Activated CD4-positive, CD25-positive, alpha-beta regulatory T cell treated with anti-CD3 and anti-CD28 coated beads, Interleukin-2, amount 50 U/mL, for 16 hours (primary cell): ENCODE results near the gene STIM1.

Experiments
- DNase-seq: peaks from one replicate; pipeline ENCODE4 v3.0.0-alpha.2; 2020; ENCODE audit warnings: low read depth, low spot score

STIM1 gene

DNA sequence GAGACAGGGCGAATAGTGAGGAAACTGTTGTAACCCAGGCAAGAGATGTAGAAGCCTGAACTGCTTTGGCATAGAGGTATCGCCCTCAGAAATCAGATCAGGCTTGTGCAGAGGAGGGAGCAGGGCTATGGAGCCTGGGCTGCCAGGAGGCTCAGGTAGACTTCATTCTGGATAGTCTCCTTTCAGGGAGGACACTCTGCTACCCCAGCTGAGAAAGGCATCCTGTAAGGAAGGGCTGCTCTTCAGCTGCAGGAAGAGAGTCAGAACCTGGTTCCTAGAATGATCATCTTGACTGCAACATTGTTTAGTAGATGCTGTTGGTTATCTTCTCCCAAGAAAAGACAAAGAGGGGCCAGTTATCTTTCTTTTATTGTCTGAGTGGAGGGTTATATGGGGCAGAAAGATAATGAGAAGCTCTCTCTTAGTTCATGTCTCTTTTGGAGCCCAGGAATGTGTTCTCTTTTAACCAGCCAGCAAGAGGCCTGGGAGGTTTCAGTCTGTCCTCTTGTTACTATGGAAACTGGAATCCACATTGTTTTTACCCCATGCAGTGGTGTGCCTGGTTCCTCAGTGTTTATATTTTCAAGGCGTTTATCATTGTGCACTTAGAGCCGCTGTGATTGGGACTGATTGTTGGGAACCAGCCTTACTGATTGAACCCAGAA, 95.7 kb downstream of the STIM1 start:
- no peak for DNase-seq

DNA sequence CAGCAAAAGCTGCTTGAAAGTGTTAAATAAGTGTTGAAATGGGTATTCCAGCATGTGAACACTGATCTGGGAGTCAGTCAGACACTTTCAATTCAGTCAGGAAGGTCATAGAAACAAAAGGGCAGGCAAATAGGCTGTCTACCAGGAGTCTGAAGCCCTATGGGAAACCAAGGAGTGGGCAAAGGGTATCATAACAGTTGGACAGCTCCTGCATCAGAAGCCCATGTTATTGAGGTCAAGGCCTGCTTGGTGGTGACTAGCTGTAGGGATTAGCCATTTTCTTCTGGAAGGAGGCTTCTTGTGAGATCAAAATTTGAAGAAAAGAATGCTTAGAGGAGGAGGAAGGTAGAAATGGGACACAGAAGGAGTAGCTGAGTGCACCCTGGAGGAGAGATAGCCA, 97.3 kb downstream of the STIM1 start:
- no peak for DNase-seq

DNA sequence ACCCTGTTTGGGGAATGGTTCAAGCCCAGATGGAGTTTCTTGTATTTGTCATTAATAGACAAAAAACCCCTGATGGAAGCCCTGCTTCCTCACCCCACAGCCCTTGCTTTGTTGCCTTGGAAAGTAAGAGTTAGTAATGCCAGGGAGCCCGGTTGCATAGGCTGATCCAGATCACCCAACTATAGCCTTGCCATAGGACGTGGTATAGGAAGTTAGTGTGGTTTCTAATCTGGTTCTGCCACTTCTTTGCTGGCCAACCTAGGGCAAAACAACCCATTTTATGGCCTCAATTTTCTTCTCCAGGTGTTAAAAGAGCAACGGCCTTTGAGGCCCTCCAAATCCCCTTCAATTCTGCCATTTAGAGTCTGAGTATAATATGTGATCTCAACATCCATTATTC, 97.9 kb downstream of the STIM1 start:
- DNase-seq: no peak

DNA sequence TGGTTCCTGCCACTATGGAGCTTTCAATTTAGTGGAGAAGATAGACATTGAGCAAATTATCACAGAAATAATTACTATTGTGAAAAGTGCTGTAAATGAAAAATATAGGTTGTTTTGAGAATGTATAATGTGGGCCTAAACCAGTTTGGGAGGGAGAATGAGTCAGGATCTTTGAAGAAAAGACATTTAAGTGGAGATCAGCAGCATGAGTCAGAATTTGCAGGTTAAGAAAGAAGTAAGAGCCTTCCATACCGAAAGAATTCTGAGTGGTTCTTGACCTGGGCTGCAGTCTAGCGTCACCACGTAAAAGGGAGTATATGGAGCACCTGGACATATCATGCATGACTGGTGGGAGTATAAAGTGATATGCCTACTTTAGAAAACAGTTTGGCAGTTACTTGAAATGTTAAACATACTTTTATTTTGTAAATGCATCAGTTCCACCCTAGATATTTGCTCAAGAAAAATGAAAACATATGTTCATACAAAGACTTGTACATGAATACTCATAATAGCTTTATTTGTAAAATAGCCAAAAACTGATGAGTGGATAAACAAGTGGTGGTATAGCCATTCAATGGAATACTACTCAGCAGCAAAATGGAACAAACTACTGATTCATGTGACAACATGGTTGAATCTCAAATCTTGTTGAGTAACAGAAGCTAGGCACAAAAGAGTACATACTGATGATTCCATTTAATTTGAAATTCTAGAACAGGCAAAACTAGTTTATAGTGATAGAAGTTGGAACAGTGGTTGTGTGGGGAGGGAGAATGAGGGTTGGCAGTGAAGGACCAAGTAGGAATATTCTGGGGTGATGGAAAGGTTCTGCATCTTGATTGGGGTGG, 99.2 kb downstream of the STIM1 start:
- no peak for DNase-seq

DNA sequence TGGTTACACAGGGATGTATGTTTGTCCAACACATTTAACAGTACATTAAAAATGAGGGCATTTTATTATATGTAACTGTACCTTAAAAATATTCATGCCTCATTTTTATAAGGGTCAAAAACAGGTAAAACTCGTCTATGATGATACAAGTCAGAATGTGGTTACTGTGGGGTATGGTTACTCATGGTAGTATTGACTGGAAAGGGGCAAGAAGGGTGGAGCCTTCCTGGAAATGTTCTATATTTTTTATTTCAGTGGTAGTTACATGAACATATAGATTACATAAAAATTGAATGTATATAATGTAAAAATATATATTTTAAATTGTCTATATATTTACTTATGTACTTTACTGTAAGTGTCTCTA, 99.8 kb downstream of the STIM1 start:
- no peak for DNase-seq

DNA sequence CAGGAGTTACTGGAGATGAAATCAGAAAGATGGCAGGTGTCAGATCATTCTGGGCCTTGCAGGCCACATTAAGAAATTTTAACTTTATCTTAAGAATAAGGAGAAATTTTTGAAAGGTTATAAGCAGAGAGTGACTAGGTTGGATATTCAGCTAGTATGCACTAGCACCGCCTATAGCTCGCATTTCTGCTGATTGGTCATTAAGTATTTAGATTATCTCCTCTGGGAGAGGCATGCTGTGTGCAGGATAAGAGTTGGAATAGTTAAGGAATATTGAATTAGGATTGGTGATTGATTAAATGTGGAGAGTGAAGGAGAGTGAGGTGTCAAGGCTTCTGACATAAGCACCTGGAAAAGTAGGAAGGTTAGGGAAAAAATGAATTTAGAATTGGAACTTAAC, 100.6 kb downstream of the STIM1 start:
- DNase-seq: no peak

DNA sequence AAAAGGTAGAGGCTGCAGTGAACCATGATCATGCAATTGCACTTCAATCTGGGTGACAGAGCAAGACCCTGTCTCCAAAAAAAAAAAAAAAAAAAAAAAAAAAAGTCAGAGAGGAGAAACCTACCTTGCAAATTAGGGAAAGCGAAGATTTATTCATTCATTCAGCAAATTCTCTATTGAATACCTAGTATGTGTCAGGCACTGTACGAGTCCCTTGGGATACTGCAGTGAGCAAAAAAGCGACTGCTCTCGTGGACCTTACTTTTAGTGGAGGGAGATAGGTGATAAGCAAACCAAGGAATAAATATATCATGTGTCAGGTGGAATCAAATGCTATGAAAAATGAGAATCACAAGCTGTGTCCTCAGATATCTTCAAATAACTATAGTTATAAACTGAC, 101.3 kb downstream of the STIM1 start:
- DNase-seq: no peak

DNA sequence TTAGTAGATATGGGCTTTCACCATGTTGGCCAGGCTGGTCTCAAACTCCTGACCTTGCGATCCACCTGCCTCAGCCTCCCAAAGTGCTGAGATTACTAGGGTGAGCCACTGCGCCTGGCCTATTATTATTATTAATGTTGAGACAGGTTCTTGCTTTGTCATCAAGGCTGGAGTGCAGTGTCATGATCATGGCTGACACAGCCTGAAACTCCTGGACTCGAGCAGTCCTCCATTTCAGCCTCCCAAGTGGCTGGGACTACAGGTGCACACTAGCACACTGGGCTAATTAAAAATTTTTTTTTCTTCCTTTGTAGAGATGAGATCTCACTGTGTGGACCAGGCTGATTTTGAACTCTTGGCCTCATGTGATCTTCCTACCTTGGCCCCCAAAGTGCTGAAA, 102.0 kb downstream of the STIM1 start:
- no peak for DNase-seq

DNA sequence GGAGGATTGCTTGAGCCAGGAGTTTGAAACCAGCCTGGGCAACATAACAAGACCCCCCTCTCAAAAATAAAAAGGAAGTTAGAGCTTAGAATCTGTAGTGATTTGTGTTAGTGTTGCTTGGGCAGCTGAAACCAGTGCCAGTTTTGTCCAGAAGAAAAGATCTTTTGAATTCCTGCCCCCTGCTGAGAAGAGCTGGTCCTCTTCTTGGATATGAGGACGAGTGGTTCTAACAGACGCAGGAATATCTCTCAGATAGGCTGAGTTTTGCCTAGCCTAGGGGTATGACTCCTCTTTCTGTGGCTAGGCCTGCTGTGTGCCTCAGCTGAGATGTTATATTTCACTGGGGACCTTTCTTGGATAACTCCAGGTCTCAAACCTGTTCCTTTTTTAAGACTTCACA, 102.8 kb downstream of the STIM1 start:
- no peak for DNase-seq

DNA sequence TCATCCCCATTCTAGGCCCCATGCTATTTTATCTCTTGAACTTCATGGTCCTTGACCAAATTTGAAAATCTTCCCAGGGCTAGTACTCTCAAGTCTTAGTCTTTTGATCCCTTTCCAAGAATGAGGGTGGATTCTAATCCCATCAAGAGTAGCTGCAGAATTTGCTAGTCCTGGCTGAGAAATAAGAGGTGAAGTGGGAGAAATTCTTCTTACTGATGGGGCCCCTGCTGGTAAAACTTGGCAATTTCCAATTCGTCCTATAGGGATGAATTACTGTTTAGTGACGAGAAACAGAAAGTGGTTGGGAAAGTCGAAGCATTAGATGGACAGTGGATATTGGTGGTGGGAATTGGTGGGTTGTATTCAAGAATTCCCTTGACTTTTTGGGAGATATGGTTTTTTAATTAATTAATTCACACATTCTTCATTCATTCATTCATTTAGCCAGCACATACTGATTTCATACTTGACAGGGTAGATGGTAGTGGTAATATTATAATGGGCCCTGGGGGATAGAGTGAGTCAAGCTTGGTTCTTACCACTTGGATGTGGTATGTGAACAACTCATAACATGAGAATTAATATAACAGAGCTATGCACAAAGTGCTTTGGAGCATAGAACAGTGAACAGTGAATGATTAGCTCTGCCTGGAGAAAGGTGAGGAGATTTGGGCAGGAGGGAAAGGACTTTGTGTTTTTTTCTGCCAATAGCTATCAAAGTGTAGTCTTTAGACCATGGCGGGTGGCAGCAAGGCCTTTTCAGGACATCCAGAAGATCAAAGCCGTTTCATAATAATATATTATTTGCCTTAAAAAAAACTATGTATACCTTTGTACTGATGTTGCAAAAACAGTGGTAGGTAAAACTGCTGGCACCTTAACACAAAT, 103.8 kb downstream of the STIM1 start:
- DNase-seq: no peak

DNA sequence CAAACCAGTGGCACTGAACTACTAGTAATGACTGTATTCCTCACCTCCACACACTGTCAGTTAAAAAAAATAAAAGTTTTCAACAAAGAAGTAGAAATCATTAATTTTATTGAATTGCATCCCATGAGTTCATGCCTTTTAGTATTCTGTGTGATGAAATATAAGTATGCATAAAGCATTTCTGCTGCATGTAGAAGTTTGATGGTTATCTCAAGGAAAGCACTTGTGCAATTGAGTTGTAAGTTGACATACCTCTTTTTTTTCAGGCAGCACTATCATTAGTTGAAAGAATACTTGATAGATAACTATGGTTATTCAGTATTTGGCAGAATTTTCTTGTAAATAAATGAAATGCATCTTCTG, 104.4 kb downstream of the STIM1 start:
- DNase-seq: no peak

DNA sequence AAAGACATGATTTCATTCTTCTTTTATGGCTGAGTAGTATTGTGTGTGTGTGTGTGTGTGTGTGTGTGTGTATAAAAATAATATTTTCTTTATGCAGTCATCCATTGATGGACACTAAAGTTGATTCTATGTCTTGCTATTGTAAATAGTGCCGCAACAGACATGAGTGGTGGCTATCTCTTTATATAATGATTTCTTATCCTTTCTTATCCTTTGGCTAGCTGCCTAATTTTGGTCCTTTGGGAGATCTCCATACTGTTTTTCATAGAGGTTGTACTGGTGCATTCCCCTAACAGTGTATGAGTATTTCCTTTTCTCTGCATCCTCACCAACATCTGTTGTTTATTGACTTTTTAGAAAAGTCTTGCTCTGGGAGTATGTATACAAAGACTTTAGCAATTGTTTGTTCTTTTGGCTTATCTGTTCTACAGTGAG, 107.0 kb downstream of the STIM1 start:
- DNase-seq: no peak

DNA sequence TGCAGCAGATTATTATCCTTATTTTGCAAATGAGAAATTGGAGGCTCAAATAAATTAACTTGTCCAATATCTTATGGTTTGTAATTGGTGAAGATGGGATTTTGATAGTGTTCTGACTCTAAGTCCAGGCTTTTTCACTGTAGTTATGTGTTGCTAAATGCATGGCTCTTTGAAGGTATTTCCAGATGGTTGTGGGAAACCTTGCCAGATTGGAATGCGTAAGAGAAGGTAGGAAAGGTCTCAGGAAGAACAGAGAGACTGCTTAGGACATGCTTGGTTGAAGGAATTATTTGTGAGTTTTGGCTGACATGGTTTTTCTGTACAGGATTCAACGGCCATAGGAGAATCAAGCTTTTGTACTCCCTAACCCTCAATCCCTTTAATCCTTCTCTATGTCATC, 108.6 kb downstream of the STIM1 start:
- no peak for DNase-seq

DNA sequence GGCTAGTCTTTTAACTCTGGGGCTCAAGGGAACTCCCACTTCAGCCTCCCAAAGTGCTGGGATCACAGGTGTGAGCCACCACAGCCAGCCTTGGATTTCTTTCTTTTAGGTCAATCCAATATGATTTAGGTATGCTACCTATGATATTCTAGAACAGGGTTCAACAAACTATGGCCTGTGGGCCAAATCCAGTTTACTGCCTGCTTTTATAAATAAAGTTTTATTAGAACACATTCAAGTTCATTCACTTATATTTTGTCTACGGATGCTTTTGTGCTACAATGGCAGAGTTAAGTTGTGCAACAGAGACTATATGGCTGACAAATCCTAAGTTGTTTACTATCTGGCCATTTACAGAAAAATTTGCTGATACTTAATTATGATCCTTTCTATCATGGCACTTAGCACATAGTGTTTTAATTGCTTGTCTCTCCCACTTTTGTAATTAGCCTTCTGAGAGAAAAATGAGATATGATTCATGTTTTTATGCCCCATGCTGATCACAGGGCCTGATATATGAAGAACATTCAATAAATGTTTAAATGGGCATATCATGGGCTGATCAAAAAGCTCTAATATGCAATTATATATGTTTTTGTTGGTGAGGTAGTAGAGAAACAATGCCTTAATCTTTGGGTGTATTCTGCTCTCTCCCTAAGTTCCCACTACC, 109.6 kb downstream of the STIM1 start:
- DNase-seq: no peak

DNA sequence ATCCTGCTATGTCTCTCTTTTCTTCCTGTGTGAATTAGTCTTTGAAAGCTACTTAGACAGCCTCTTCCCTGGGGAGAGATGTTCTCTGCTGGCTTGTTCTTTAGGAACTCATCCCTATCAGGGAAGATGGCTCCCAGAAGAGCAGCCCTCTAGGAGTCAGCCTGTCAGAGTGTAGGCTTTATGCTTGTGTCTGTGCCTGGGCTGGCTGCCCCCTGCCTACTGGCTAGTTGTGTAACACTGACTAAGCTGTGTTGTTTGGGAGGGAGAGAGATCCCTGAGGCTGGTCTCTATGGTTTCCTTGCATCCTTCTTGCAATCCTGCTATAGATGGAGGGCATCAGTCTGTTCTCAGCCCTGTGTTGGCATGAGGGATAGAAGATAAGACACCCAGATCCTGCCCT, 112.2 kb downstream of the STIM1 start:
- no peak for DNase-seq

DNA sequence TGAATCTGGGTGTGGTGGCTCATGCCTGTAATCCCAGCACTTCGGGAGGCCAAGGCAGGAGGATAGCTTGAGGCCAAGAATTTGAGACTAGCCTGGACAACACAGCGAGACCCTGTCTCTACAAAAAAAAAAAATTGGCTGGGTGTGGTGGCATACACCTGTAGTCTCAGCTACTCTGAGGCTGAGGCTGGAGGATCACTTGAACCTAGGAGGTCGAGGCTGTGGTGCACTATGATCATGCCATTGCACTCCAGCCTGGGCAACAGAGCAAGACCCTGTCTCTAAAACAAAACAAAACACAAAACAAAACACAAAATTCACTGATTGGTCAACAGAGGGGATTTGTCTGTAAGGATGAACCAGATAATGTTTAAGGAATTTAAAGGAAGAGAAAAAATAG, 113.7 kb downstream of the STIM1 start:
- DNase-seq: no peak

DNA sequence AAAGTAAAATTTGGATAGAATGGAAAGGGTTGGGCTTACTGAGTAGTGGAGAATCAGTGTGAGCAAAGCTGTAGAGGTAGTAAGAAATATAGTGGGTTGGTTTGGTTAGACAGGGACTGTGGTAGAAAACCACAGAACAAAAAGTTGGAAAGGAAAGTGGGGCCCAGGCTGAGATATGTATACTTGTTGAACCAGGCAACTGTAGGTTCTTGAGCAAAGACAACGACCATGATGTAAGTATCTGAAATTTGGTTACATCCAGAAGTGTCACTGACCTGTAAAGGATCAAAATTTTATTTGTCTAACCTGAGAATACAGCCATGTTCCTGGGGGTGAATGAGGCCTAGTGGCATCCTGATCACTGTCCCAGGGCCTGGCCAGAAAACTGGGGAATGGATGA, 114.1 kb downstream of the STIM1 start:
- no peak for DNase-seq

DNA sequence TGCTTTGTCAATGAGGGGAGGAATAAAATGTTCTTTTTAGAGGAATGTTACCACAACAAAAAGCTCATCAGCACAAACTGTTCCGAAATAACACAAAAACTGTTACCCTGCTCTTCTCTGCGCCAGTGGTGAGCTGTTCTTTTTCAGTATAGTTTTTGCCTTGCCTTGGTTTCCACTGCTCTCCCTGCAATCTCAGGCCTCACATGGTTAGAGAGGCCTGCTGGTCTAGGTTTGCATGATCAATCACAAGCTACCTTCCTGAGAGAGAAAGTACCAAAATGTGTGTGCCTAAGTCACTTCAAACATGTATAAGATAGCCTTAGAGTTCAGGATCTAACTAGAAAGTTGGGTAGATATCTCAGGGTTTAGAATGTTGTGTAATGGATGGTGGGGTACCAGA, 114.6 kb downstream of the STIM1 start:
- no peak for DNase-seq

DNA sequence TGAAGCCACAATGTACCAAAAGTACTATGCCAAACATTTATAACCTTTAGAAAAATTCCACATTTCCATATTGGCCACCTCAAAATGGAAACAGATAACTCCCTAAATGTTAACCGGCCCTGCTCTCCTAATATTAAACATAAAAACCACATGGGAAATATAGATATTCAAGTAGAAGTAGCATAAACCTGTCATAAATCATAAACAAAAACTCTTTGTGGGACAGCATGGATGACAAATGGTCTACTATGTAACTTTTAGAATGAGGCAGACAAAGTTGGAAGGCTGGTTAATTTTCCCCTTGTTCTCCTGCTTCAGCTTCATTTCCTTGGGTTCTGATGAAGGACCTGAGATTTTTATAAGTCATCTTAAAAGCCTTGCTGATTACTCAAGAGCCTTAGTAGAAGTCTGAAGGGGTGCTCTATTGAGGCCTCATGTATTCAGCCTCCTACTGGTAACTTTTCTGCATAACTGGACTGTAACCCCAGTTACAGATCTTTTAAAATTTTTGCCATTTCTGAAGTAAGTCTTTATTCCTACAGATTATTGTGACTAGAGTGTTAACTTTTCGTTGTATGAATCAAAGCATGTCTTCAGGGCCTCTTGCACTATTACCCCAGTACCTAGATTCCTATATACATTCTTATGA, 116.4 kb downstream of the STIM1 start:
- no peak for DNase-seq

DNA sequence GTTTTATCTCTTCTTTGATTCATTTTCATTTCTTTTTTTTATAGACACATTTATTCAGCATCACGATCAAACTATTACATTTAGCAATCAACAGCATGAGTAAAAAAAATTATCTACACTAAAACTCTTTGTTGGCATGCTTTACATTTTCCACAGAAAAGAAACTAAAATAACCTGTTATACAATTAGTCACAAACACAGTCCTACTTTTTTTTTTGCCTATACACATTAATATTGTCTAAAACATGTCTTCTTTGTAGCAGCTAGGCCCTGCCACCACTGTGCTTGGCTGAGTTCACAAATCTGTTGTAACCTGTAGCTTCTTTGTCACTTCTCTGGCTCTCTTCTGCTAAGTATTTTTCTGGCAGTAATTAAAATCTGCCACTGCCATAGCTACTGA, 117.0 kb downstream of the STIM1 start:
- DNase-seq: no peak

DNA sequence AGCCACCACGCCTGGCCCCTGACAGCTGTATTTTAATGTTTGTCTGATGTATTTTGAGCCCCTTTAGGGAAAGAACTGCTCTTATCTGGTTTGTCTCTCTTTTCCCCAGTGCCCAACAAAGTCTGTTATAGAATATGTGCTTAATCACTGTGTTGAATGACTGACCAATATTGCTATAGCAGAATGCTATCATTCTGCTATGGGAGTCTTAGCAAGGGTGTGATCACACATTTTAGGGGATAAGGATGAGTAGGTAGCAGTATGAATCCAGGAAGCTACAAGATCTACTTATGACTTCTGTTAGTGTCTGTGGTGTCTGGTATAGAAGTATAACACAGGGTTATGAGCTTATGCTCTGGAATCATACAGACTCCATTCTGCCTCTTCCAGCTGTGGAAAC, 121.6 kb downstream of the STIM1 start:
- no peak for DNase-seq
